NCI-H146 treated with DMSO at 0.1 percent for 48 hours (cell line): ENCODE data around the gene SP3.

Experiments
- DNase-seq: peaks from one replicate; lab custom pipeline; 2025; ENCODE audit not compliant: unreplicated experiment; lab: John Stamatoyannopoulos, UW

The SP3 gene

DNA sequence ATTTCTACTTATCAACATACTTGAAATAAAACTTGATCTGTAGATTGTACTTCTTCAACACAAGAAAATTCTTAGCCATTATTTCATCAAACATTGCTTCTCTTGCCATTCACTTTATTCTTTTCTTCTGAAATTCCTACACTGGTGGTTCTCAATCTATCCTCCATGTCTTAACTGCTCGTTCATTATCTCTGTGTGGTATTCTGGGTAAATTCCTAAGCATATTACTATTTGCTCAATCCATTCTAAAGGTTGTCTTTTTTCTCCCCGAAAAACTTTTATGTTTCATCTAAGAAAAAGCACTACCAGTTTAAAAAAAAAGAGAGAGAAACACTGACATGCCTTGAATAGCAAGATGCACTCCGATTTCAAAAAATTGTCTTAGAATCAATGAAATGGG, 18.0 kb downstream of the SP3 start:
- DNase-seq, result no peak

DNA sequence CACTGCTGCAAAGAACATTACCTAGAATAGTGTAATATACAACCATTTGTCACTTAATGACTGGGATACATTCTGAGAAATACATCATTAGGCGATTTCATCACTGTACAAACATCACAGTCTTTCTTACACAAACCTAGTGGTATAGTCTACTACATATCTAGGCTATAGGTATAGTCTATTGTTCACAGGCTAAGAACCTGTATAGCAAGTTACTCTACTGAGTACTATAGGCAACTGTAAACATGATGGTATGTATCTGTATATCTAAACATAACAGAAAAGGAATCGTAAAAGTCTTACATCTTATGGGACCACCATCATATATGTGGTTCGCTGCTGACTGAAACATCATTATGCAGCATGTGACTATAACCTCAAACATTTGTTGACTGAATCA, 21.4 kb downstream of the SP3 start:
- DNase-seq, result no peak

DNA sequence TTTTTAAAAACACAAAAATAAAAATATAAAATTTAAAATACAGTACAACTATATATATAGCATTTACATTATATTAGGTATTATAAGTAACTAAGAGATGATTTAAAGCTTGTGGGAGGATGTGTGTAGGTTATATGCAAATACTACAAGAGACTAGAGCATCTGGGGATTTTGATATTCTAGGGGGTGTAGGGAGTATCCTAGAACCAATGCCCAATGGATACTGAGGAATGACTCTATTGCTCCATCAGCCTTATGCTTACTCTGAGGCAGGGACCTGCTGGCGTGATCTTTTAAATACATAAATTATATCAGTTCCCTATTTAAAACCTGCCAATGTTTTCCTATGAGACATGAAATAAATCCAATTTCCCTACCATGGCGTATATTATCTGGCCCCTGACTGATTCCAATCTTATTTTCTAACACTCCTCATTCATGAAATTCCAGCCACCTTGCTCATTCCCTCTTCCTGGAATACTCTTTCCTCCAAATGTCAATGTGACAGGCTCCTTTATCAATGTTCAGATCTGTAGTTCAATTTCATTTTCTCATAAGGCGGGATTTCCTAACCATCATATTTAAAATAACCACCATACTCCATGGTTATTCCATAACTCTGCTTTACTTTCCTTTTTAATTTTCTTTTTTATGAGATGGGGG, 22.2 kb downstream of the SP3 start:
- DNase-seq, result no peak

DNA sequence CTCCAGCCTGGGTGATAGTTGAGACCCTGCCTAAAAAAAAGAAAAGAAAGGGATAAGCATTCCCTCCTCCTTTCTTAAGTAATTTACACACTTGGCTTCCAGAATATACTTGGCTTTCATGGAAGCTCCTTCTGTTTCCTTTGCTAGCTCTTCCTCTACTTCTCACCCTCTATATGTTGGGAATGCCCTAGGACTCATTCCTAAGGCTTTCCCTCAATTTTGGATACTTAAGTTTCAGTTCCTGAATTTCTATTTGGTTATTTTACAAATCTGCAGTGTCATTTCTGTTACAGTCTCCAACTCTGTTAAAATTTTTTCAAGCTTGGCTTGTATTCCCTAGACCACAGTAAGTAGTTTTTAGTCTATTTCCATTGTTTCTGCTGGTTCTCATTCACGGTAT, 23.6 kb downstream of the SP3 start:
- no peak for DNase-seq

DNA sequence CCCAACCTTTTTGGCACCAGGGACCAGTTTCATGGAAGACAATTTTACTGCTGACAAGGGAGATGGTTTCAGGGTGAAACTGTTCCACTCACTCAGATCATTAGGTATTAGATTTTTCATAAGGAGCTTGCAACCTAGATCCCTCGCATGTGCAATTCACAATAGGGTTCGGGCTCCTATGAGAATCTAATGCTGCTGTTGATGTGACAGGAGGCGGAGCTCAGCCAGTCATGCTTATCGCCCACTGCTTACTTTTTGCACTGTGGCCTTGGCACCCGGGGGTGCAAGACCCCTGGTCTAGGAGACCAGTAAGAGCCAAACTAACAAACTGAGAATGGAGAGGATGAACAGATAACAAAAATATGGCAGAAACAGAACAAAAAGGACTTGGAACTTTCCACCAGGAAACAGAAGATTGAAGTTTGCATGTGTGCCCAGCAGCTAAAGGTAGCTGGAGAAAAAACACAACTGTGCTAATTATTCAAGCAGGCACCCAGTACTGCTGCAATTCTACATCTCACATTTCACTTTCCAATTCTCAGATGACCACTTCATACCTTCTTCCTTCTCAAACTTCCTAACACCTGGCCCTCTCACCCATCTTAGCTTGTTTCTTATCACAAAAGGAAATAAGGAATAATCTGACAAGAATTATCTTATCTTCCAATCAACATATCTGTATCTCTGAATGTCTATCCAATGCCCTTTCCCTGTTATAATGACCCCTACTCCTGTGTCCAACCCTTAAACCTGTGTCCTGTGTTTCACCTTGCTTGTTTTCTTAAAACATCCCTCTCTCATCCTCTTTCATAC, 24.8 kb downstream of the SP3 start:
- DNase-seq, result no peak

DNA sequence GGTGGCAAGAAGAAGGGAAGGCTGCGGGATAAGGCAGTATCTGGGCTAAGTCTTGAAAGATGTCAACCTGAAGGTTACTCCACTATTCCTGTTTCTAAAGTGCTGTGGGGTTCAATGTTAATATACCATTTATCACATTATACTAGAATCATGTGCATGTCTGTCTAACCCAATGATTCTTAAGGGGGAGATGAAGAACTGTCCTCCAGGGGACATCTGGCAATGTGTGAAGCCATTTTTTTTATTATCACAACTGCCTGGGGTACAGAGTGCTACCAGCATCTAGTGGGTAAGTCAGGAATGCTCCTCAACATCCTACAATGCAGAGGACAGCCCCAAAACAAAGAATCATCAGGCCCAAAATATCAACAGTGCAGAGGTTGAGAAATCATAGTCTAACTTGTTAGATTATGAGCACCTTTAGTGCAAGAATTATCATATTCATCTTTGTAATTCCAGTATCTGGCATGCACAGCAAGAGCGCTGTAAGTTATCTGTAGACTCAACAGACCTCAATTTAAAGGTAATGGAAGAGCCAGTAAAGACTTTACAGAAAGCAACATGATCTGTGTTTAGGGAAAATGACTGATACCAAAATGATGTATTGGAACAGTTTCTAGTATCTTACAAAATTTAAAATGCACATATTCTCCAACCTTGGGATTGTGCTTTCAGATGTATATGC, 26.3 kb downstream of the SP3 start:
- no peak for DNase-seq

DNA sequence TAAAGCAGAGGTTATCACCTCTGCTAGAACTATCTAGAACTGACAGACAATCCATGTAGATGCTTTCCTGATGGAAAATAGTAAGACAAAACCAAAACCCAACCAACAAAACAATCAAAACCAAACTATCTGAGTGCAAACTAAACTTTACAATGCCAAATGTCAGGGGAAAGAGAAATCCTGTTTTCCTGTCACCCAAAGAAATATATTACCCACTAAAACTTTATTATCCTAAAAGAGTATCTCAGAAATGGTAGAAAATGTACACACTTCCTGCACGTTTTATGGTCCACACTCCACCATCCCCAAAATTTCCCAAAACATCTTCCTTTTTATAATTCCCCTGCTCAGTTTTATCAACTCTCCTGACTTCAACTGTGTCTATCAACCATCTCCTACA, 29.9 kb downstream of the SP3 start:
- no peak for DNase-seq

DNA sequence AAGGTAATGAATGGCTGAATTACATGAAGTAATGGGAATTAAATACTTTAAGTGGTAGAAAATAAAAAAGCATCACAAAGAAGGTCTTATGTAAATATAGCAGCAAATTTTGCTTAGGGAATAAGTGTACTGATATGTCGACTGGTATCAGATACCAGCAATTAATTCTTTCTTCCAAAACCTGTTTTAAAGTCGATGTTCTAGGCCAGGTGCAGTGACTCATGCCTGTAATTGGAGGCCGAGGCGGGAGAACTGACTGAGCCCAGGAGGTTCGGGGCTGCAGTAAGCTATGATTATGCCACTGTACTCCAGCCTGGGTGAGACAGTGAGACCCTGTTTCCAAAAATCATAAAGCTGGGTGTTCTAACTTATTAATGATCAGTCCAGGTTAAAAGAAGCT, 30.3 kb downstream of the SP3 start:
- peak; percentile 3 for DNase-seq

DNA sequence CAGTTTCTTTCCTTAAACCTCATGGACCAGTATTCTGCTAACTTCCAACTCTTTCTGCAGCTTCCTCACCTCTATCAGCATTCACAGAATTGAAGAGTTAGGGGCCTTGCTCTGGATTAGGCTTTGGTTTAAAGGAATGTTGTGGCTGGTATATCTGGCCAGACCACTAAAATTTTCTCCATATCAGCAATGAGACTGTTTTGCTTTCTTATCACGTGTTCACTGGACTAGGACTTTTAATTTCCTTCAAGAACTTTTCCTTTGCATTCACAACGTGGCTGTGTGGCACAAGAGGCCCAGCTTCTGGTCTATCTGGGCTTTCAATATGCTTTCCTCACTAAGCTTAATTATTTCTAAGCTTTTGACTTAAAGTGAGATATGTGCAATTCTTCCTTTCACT, 33.4 kb downstream of the SP3 start:
- no peak for DNase-seq

DNA sequence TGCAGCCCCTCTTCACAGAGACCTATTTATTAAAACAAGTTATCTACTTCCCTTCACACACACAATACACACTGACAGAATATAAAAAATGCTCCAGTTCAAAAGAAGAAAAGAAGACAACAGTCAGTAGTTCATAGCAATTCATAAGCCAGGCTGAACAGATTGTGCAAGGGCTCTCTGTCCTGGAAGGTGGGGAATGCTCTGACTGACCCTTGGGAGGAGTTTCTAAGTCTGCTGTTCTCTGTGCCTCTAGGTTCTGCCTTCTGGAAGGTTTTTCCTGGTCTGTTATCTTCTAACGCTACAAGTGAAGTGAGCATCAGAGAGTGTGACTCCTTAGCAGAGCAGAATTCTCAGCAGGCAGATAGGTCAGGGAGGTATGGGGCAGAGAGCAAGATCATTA, 35.7 kb downstream of the SP3 start:
- DNase-seq, result no peak

DNA sequence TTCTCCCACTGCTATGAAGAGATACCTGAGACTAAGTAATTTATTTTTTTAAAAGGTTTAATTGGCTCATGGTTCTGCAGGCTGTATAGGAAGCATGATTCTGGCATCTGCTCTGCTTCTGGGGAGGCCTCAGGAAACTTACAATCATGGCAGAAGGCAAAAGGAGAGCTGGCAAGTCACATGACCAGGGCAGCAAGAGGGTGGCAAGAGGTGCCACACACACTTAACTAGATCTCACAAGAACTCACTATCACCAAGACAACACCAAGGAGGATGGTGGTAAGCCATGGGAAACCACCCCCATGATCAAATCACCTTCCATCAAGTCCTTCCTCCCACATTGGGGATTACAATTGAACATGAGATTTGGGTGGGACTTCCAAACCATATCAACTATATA, 38.3 kb downstream of the SP3 start:
- DNase-seq, result no peak

DNA sequence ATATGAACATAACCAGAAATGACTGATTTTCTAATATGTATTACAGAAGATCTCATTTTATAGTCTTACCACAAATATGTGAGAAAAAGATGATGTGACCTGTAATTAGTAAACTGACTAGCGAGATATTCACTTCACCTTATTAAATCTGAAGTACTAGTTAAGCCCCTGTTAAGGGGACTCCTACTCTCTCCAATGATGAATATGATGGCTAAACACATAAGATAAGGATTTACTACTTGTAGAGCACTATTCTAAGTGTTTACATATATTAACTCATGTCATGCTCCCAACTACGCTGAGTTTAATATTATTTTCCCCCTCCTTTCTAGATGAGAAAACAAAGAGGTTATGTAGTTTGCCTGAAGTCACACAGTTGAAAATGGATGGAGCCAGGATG, 40.9 kb downstream of the SP3 start:
- DNase-seq, result no peak

DNA sequence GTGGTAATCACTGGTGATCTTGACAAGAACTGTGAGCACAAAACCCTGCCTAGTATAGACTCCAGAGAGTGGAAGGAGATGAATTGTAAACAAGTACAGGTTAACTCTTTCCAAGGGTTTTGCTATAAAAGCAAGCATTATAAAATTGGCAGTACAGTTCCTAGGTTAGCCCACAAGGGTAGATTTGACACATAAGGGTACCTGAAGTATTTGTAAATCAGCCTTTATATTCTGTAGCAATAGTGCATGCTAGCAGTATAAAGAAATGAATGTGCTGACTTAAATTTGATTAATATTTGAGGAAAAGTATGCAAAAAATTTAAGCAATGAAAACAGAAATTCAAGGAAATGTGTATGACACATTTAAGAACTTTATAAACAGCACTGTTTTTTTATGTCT, 42.4 kb downstream of the SP3 start:
- DNase-seq, result no peak

DNA sequence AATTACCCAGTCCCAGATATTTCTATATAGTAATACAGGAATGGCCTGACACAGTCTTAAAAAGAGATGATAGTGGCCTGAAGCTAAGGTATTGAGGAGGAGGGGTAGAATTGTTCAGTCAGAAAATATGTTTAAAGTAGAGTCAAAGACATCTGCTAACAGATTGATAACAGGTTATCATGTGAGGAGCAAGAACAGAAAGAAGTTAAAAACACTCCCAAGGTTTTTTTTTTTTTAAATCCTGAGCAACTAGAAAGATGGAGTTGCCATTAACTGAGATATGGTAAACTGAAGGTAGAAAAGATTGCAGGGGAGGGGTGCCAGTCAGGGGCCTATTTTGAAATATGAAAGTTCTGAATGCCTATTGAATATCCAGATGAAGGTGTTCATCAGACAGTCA, 43.1 kb downstream of the SP3 start:
- DNase-seq, result no peak

DNA sequence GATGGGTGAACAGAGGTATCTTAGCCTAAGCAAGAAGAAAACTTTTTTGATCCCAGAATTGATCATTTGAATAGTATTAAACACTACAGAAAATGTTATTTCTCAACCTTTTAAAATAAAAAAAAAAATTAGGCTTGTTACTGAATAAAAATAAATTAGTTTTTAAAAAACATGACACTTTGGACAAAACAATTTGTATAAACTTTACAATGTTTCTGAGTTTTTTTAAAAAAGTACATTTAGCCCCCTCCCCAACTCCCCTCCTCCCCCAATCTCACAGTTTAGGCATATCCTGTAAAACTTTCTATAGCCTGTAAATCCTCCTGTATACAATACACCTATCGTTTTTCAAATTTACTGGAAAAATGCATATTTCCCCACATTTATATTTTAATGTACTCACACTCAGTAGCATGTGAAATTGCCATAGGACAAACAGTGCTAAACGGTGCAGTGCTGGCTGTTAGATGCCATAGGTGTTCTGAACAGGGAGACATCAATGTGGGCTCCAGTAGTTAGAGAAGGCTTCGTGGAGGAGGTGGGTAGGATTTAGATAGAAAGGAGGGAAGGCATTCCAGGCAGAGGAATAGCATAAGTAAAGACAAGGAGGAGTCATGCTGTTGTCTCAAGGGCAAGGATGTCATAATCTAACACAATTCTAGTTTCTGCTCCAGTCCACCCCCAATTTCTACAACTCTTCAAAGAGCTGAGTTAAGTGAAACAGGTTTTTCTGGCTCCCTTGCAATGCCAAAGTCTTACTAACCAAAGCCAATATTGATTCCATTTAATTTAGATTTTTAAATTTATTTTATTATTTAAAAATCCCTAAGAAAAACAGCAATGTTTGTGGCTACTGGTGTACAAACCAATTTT, 50.9 kb downstream of the SP3 start:
- no peak for DNase-seq

DNA sequence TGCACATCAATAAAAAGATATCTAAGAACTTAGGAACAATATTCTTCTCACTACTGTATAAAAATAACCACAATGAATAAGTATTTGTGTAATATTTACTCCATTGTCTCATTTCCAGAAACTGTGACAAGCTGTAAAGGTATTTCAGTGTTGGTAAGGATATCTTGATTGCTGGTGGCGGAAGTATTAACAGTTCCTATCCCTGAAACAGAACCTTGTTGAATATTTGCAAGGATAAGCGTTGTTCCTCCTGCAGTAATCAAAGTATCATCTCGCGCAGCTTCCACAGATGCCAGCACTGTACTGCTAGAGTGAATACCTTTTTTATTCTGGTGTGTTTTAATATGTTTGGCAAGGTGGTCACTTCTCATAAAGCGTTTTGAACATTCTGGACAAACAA, 55.3 kb downstream of the SP3 start:
- no peak for DNase-seq

DNA sequence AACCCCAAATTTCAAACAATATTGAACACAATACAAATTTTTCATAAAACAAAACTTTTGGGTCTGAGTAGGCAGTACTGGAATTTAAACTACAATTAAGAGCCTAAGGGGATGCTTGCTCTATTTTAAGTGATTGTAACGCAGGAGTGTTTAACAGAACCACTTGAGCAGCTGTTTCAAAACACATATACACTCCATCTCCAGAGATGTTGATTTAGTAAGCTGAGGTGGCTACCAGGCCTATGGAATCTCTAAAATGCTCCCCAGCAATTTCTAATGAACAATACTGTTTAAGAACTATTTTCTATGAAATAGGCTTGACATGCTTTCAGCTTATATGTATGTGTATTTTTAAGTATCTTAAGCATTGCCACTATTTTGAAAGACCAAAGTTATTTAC, 58.5 kb downstream of the SP3 start:
- no peak for DNase-seq

DNA sequence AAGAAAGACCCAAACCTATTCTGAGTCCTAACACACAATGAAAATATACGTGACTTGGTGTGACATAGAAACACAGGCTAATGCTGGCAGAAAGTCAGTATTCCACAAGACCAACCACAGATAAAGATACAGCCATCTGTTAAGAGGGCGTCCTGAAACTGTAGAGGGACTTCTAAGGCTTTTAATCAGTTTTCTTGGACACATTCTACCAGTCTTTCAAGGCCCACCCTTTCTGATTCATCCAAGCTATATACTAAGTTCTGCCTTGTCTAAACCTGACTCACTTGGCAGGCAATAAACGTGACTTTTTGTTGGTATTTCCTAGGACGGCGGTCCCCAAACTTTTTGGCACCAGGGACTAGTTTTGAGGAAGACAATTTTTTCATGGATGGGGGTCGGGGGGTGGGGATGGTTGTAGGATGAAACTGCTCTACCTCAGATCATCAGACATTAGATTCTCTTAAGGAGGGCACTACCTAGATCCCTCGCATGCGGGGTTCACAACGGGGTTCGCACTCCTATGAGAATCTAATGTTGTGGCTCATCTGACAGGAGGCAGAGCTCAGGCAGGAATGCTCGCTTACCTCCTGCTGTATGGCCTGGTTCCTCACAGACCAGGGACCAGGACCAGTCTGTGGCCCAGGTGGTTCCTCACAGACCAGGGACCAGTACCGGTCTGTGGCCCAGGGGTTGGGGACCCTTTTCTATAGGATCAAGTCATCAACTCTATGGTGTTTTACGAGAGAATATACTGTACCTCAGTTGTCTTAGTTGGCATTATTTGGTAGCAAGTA, 61.4 kb downstream of the SP3 start:
- DNase-seq, result no peak

DNA sequence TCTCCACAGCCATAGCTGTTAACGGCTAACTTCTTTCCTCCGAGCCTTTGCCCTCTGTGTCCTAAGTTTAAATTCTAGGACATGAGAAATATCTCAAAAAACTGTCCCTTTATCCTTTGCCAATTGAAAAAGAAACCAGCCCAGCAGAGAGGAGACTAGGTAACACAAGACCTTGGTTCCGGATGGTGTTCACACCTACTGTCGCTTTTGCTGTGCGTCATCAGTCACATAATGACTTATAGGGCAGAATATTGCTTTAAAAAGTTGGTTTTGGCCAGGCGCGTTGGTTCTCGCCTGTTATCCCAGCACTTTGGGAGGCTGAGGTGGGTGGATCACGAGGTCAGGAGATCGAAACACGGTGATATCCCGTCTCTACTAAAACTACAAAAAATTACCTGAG, 66.2 kb downstream of the SP3 start:
- no peak for DNase-seq

DNA sequence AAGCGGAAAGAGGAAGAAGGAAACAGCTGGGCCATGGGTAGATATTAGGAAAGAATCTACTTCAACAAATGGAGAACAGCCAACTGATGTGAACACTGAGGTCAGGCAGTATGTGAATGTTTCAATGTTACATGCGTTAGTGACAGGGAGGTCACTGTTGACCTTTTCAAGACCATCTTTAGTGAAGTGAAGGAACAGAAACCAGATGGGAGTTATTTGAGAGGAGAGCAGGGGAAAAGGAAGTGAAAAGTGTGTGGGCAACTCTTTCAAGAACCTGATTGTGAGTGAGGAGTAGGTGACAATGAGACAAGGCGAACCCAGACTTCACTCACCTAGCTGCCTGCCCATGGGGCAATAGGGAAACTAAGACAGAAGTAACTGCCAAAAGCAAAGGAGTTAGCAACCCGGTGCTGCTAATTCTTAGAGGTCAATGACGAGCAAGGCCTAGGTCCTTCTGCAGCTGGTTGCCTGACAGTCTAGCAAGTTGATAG, 67.0 kb downstream of the SP3 start:
- no peak for DNase-seq
